ENCODE measurements around the gene C16orf87.

Gene C16orf87

DNA sequence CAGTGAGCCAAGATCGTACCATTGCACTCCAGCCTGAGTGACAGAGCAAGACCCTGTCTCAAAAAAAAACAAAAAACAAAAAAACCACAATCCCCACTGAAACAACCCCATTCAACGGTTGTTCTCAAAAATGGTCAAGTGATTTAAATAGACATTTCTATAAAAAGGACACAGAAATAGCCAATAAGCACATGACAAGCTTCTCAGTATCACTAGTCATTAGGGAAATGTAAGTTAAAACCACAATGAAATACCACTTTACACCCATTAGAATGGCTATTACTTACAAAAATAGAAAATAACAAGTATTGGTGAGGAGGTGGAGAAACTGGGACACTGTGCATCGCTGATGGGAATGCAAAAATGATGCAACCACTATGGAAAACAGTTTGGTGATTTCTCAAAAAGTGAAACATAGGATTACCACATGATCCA is 56.2 kb downstream of the C16orf87 start:
- Histone ChIP-seq H3K27ac (no peak overlapping the region), H3K36me3 (no peaks in the 10 kb centered on the region), H3K27me3 (no peaks in the 10 kb centered on the region), H3K9me3 (peaks cover 6% of the 10 kb centered on the region), H3K4me3 (ENCODE audit: low read depth in 1 of 2, low read length in 1 of 2) (no peak overlapping the region), H3K4me1 (ENCODE audit: control insufficient read depth in 1 of 2, insufficient read depth in 1 of 2, low read depth in 1 of 2, low read length in 1 of 2) (no peaks in the 10 kb centered on the region)
- TF ChIP-seq, protein P1, sequence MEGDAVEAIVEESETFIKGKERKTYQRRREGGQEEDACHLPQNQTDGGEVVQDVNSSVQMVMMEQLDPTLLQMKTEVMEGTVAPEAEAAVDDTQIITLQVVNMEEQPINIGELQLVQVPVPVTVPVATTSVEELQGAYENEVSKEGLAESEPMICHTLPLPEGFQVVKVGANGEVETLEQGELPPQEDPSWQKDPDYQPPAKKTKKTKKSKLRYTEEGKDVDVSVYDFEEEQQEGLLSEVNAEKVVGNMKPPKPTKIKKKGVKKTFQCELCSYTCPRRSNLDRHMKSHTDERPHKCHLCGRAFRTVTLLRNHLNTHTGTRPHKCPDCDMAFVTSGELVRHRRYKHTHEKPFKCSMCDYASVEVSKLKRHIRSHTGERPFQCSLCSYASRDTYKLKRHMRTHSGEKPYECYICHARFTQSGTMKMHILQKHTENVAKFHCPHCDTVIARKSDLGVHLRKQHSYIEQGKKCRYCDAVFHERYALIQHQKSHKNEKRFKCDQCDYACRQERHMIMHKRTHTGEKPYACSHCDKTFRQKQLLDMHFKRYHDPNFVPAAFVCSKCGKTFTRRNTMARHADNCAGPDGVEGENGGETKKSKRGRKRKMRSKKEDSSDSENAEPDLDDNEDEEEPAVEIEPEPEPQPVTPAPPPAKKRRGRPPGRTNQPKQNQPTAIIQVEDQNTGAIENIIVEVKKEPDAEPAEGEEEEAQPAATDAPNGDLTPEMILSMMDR (IDR thresholded peaks at IDR 0.05) = no peak

DNA sequence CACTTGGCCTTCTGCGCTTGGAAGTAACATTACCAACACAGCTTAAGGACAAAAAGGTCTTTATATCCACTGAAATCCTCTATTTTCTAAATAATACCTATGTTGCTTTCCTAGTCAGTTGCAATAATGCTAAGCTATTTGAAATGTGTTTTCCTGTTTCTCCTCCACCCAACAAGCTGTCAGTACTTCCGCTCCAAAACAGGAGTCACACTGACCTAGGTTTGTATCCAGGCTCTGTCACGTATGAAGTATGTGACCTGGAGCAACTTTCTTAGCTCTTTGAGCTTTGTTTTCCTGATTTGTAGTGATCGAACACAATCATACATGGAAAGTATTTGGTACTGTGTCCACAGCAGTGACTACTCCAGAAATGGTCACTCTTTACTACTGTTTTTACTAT is 58.5 kb downstream of the C16orf87 start:
- TF ChIP-seq, protein P1 (IDR thresholded peaks at IDR 0.05) = no peak
- Histone ChIP-seq H3K36me3 (no peaks in the 10 kb centered on the region), H3K27me3 (no peaks in the 10 kb centered on the region)

DNA sequence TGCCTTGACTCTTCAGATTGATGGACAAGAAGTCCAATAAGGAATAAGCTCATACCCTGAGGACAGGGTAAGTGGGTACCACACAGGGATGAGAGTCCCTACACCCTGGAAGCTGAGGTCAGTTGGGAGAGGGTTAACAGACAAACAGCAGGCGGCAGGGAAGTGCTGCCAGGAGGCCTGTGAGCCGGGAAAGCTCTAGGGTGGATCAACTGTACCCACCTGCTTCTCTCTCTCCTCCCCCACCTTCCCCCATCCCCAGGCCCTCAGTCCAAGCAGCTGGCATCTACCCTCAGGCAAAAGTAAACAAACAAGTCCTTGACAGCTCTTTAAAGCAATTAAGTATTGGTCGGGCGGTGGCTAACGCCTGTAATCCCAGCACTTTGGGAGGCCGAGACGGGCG is 62.2 kb downstream of the C16orf87 start:
- no peak overlapping the region for H3K4me3 ChIP-seq (ENCODE audit: low read depth in 1 of 2, low read length in 1 of 2)
- TF ChIP-seq, protein P1 (IDR thresholded peaks at IDR 0.05) = no peak
- no peaks in the 10 kb centered on the region for H3K4me1 ChIP-seq (ENCODE audit: control insufficient read depth in 1 of 2, insufficient read depth in 1 of 2, low read depth in 1 of 2, low read length in 1 of 2)
- H3K36me3 ChIP-seq = no peaks in the 10 kb centered on the region
- no peak overlapping the region for H3K27ac ChIP-seq
- H3K9me3 ChIP-seq = no peaks in the 10 kb centered on the region
- no peaks in the 10 kb centered on the region for H3K27me3 ChIP-seq

More for the DNA sequence above, 58.5 kb downstream of the C16orf87 start:
- H3K4me1 ChIP-seq (ENCODE audit: control insufficient read depth in 1 of 2, insufficient read depth in 1 of 2, low read depth in 1 of 2, low read length in 1 of 2) = no peaks in the 10 kb centered on the region
- no peak overlapping the region for H3K27ac ChIP-seq
- H3K9me3 ChIP-seq = no peaks in the 10 kb centered on the region
- H3K4me3 ChIP-seq (ENCODE audit: low read depth in 1 of 2, low read length in 1 of 2) = no peak overlapping the region

DNA sequence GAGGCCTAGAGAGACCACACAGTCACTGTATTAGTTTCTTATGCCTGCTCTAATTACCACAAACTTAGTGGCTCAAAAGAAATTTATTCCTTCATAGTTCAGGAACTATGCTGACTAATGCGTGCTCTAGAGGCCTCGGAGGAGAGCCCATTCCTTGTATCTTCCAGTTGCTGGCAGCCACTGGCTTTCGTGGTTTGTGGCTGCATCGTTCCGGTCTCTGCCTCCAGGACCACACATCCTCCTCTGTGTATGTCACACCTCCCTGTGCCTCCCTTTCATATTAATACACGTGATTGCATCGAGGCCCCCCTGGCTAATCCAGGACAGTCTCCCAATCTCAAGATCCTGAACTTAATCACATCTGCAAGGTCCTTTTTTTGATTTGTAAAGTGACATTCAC is 65.9 kb downstream of the C16orf87 start:
- no peaks in the 10 kb centered on the region for H3K36me3 ChIP-seq
- H3K4me3 ChIP-seq (ENCODE audit: low read depth in 1 of 2, low read length in 1 of 2) = no peak overlapping the region
- no peaks in the 10 kb centered on the region for H3K4me1 ChIP-seq (ENCODE audit: control insufficient read depth in 1 of 2, insufficient read depth in 1 of 2, low read depth in 1 of 2, low read length in 1 of 2)
- no peaks in the 10 kb centered on the region for H3K9me3 ChIP-seq
- no peaks in the 10 kb centered on the region for H3K27me3 ChIP-seq
- TF ChIP-seq, protein P1 (IDR thresholded peaks at IDR 0.05) = no peak
- no peak overlapping the region for H3K27ac ChIP-seq

DNA sequence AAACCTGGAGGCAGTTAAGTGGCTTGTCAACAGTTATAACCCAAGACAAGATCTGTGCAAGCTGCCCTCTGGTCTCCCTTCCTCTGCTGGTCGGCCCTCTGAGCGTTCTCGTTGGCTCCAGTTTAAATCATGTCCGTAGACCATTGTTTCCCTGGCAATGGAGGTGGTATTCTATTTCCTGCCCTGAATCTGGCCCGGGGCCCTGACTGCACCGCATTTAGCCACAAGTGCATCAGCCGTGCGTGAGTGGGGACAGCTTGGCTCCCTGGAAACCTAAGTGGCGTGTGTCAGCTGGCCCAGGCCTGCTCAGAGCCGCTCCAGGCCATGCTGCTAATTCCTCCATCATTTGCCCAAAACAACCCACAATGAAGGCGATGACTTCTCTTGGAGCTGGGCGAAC is 67.8 kb downstream of the C16orf87 start:
- H3K36me3 ChIP-seq = no peaks in the 10 kb centered on the region
- no peaks in the 10 kb centered on the region for H3K4me1 ChIP-seq (ENCODE audit: control insufficient read depth in 1 of 2, insufficient read depth in 1 of 2, low read depth in 1 of 2, low read length in 1 of 2)
- no peaks in the 10 kb centered on the region for H3K9me3 ChIP-seq
- TF ChIP-seq, protein P1 (IDR thresholded peaks at IDR 0.05) = no peak
- no peak overlapping the region for H3K4me3 ChIP-seq (ENCODE audit: low read depth in 1 of 2, low read length in 1 of 2)
- no peak overlapping the region for H3K27ac ChIP-seq
- no peaks in the 10 kb centered on the region for H3K27me3 ChIP-seq

DNA sequence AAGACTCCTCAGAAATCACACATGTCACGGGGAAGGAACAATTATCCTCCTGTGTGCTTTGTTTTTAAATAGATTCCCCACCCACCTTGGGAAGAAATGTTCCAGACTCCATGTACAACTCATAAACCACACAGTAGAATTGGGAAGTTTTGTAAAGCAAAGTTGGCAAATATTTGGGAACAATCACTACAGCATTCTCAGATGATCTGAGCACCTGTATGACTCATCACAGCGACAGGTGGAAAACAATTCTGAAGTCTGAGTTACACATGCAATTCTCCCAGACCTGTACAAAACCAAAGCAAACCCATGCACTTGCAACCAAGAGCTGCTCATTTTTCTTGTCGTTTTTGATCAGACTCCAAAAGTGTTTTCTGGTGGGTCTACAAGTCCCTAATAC is 68.4 kb downstream of the C16orf87 start:
- Histone ChIP-seq H3K36me3 (no peaks in the 10 kb centered on the region), H3K9me3 (no peaks in the 10 kb centered on the region), H3K27ac (no peak overlapping the region), H3K4me3 (ENCODE audit: low read depth in 1 of 2, low read length in 1 of 2) (no peak overlapping the region), H3K27me3 (no peaks in the 10 kb centered on the region), H3K4me1 (ENCODE audit: control insufficient read depth in 1 of 2, insufficient read depth in 1 of 2, low read depth in 1 of 2, low read length in 1 of 2) (no peaks in the 10 kb centered on the region)
- TF ChIP-seq, protein P1 (IDR thresholded peaks at IDR 0.05) = no peak

Measured in neutrophil (primary cell).